GM10266 (cell line): ENCODE measurements around the gene HADHB.
"Not testable (repeated sequence)": the region's sequence is repeated elsewhere in the genome, so short reads cannot be mapped to it uniquely, and the experiment has no call there.

Experiments used
- DNase-seq: peaks from one replicate; pipeline ENCODE4 v3.0.0; 2012; ENCODE audit errors: extremely low spot score
- TF ChIP-seq, protein P1 (sequence below): IDR thresholded peaks from 2 replicates; pipeline ENCODE4 v1.5.1; 2012; ENCODE audit warnings: mild to moderate bottlenecking, low read depth; ENCODE audit not compliant: control insufficient read depth, insufficient read depth; ENCODE audit errors: missing control alignments

HADHB gene

DNA sequence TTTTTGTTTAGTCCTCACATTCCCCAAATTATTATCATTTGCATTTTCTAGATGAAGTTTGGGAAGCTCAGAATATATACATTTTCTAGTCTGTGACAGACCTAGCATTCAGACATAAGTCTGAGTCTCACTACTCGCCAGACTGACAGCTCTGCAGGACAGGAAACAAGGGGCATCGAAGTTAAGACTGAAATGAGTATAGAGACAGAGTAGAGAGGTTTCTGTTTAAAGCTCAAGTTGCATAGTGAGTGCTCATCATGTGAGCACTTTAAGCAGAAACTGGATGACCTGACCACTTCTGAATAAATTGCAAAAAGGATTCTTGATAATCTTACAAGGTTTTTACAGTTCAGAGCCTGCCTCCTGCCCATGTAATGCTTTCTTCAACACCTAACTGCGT is 1.1 kb downstream of the HADHB start:
- peak; percentile 41 for DNase-seq
- TF ChIP-seq, protein P1, sequence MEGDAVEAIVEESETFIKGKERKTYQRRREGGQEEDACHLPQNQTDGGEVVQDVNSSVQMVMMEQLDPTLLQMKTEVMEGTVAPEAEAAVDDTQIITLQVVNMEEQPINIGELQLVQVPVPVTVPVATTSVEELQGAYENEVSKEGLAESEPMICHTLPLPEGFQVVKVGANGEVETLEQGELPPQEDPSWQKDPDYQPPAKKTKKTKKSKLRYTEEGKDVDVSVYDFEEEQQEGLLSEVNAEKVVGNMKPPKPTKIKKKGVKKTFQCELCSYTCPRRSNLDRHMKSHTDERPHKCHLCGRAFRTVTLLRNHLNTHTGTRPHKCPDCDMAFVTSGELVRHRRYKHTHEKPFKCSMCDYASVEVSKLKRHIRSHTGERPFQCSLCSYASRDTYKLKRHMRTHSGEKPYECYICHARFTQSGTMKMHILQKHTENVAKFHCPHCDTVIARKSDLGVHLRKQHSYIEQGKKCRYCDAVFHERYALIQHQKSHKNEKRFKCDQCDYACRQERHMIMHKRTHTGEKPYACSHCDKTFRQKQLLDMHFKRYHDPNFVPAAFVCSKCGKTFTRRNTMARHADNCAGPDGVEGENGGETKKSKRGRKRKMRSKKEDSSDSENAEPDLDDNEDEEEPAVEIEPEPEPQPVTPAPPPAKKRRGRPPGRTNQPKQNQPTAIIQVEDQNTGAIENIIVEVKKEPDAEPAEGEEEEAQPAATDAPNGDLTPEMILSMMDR: no peak

DNA sequence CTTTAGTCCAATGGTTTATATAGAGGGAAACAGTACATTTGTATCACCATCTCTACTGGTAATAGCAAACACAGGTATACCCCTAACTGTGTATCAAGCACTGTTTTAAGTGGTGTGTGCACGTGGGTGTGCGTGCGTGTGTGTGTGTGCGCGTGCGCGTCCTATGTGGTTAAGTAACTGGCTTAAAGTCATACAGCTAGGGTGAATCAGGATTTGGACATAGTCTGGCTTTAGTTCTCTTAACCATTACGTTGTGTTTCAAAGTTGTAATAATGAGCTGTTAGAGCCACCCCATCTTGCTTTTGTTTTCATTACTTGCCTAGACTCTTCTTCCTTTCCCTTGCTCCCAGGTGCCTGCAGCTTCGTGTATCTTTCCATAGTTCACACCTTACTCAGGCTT is 2.1 kb downstream of the HADHB start:
- TF ChIP-seq, protein P1: no peak

DNA sequence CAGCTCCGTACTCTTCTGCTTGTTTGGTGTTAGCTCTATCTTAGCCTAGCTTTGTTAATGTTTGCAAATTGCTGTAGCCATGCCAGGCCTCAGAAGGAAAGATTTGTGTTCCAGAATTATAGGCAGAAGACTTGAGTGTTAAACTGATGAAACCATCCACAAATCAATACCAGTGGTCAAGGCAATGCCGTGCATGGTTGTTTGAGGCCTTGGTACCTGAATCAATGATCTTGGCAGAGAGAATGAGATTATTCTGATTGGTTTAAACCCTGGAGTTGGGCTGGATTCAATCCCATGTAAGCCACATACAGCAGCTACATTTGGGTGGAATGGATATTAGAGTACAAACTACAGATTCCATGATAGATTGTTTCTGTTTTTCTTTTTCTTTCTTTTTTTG is 4.9 kb downstream of the HADHB start:
- DNase-seq: no peak
- TF ChIP-seq, protein P1: no peak

More for the DNA sequence above, 2.1 kb downstream of the HADHB start:
- DNase-seq: no peak

DNA sequence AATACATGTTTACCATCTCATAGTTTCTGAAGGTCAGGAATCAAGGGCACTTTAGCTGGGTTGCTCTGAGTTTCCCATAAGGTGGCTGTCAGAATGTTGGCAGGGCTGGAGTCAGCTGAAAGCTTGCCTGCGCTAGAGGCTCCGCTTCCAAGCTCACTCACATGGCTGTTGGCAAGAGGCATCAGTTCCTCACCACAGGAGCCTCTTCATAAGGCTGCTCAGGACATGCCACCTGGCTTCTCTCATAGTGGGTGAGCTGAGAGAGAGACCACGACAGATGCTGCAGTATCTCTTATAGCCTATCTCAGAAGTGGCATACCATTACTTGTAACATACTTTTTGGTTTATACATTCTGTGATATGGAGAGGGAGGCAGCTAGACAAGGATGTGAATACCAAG is 7.2 kb downstream of the HADHB start:
- DNase-seq: no peak
- TF ChIP-seq, protein P1: no peak

DNA sequence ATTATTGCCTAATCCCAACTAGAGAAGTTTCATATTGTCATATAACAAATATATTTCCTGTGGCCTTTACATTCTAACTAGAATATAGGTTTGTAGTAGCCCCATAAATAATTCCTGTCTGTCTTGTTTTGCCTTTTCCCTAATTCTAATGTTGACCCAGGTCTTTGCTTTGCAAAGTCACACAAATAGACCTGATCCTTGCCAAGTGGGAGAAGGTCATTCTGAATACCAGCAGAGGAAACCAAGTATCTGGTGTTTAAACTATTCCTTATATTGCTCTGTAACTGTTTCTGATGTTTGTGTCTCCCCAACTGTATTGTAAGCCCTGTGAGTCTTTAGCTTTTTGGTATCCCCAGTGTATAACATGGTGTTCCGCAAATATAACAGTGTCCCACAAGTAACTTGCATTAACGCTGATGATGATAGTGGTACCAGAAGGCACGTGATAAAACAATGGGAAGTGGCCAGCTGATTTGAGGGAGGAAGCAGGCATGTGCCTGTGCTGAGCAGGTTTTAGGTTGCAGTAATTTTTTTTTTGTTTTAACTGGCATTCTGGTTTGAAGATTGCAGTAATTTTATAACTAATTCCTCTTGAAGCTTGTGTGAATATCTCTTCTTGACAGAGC is 11.1 kb downstream of the HADHB start:
- TF ChIP-seq, protein P1: no peak

DNA sequence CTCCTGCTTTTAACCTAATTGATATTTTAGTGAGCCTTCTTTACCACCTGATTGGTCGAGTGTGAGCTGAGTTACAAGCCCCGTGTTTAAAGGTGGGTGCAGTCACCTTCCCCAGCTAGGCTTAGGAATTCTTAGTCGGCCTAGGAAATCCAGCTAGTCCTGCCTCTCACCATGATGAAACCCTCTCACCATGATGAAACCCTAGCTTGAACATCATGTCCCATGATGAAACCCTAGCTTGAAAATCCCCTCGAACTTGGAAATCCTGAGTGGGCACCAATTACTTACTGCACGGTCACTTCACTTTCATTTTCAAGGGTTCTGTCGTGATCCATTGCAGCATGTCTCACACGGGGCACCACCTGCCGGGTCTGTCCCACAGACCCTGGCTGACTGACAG is 14.1 kb downstream of the HADHB start:
- not testable (repeated sequence) for DNase-seq

More for the DNA sequence above, 11.1 kb downstream of the HADHB start:
- no peak for DNase-seq

DNA sequence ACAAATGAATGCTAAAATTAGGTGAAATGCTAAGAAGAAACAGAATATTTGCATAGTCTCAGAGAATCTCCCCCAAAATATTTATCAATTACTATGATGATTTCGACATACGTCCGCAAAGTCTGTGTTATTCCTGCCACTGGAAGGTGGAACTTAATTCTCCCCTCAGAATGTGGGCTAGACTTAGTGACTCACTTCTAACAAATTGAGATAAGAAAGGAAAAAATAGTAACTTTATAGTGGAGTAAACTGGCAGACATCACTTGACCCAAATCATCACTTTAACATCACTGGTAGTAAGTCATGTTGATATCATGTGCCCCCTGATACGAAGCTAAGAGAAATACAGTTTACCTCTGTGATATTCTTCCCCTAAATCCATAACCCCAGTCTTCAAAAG is 23.5 kb downstream of the HADHB start:
- TF ChIP-seq, protein P1: no peak
- no peak for DNase-seq

DNA sequence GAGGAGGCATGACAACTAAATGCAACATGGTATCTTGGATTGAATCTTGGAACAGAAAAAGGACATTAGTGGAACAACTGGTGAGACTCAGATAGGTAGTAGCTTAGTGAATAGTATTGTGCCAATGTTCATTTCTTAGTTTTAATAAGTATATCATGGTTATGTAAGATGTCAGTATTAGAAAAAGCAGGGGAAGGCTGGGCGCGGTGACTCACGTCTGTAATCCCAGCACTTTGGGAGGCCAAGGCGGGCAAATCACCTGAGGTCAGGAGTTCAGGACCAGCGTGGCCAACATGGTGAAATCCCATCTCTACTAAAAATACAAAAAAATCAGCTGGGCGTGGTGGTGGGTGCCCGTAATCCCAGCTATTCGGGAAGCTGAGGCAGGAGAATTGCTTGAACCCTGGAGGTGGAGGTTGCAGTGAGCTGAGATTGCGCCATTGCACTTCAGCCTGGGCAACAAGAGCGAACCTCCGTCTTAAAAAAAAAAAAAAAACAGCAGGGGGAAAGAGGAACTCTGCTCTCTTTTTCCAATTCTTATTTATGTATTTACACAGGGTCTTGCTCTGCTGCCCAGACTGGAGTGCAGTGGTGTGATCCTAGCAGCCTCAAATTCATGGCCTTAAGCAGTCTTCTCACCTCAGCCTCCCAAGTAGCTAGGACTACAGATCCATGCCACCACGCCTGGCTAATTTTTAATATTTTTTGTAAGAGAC is 24.1 kb downstream of the HADHB start:
- not testable (repeated sequence) for DNase-seq
